ENCODE data around the gene CELSR1. TPM values are rescaled to one million over a fixed set of nuclear protein-coding genes. Genes with fewer than 3 reads are reported as not detected.

CELSR1 gene
- total and polyA plus RNA-seq, 2 of the 13 experiments (the other 11 are each of a cell fraction or from before 2014, with no cell fraction given), result 0.78 to 1.8 TPM

- TF ChIP-seq TRIM22 (IDR thresholded peaks at IDR 0.05) (no peak), ZNF503 (CRISPR knock-in tag; IDR thresholded peaks at IDR 0.05) (peak; percentile 91; the same call in 1 of the 2 replicates), POGK (CRISPR knock-in tag; conservative IDR thresholded peaks at IDR 0.05) (no peak), BORCS8-MEF2B (CRISPR knock-in tag; IDR thresholded peaks at IDR 0.05) (peak; percentile 64), ZBTB49 (CRISPR knock-in tag; IDR thresholded peaks at IDR 0.05; ENCODE audit: borderline replicate concordance) (no peak), DMAP1 (CRISPR knock-in tag; IDR thresholded peaks at IDR 0.05) (peak; percentile 47; the same call in 1 of the 2 replicates), KDM4B (CRISPR knock-in tag; IDR thresholded peaks at IDR 0.05) (peak; percentile 77; the same call in 1 of the 2 replicates), ZNF17 (CRISPR knock-in tag; IDR thresholded peaks at IDR 0.05) (no peak), ZNF547 (CRISPR knock-in tag; IDR thresholded peaks at IDR 0.05) (no peak; the same call in 1 of the 2 replicates), PRMT3 (CRISPR knock-in tag; IDR thresholded peaks at IDR 0.05; ENCODE audit: borderline replicate concordance, low read depth) (no peak), ZFP90 (CRISPR knock-in tag; IDR thresholded peaks at IDR 0.05; ENCODE audit: borderline replicate concordance) (no peak; the same call in 1 of the 2 replicates), NFRKB (IDR thresholded peaks at IDR 0.05) (no peak), ZNF570 (CRISPR knock-in tag; IDR thresholded peaks at IDR 0.05; ENCODE audit: borderline replicate concordance) (no peak)
- TF ChIP-seq, protein P1, sequence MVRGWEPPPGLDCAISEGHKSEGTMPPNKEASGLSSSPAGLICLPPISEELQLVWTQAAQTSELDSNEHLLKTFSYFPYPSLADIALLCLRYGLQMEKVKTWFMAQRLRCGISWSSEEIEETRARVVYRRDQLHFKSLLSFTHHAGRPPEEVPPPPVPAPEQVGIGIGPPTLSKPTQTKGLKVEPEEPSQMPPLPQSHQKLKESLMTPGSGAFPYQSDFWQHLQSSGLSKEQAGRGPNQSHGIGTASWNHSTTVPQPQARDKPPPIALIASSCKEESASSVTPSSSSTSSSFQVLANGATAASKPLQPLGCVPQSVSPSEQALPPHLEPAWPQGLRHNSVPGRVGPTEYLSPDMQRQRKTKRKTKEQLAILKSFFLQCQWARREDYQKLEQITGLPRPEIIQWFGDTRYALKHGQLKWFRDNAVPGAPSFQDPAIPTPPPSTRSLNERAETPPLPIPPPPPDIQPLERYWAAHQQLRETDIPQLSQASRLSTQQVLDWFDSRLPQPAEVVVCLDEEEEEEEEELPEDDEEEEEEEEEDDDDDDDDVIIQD (CRISPR knock-in tag; IDR thresholded peaks at IDR 0.05; ENCODE audit: low read depth), result 0 out of 2 replicates have a peak, but pooled peaks have one; percentile 29
These were observed 159.6 kb downstream of the CELSR1 start (continued) for GRCh38 chr22:46377525-46378425.
